CD4-positive, alpha-beta T cell (primary cell): ENCODE data around the gene EMC6. TPM values are rescaled to one million over a fixed set of nuclear protein-coding genes. Genes with fewer than 3 reads are reported as not detected.
"Not testable (repeated sequence)": the region's sequence is repeated elsewhere in the genome, so short reads cannot be mapped to it uniquely, and the experiment has no call there.

Experiments
- ATAC-seq: fragments of 200-7000 bp; cut with Tn5 transposase; one replicate; pipeline ENCODE4 v1.10.0; 2022; ENCODE audit warnings: mild to moderate bottlenecking; ENCODE audit not compliant: poor library complexity
- CTCF ChIA-PET: fragments of 350-600 bp; sonication (Branson Sonifier 250); formaldehyde crosslinking; loops from one replicate; lab custom pipeline; 2021; ENCODE audit warnings: antibody characterized with exemption, inconsistent platforms; lab: Charles Lee
- POLR2A ChIA-PET: fragments of 350-600 bp; sonication (Branson Sonifier 250); formaldehyde crosslinking; loops from one replicate; lab custom pipeline; 2021; ENCODE audit warnings: antibody characterized with exemption, inconsistent platforms; lab: Charles Lee
- DNase-seq, 14 experiments: peaks; one replicate each; pipeline ENCODE4 v3.0.0-alpha.2; 2013 to 2020; ENCODE audit warnings: mixed read lengths in 2 of 14
- H3K27ac ChIP-seq, 2 donors: one replicate each; pipeline versions ENCODE4 v1.5.1 to v1.7.0; 2013; ENCODE audit warnings: low read length in 2 of 2, low read depth in 1 of 2, mild to moderate bottlenecking in 1 of 2
- H3K27me3 ChIP-seq, 2 experiments: 1 replicate in 1 of 2; 2 replicates in 1 of 2; pipeline versions ENCODE4 v1.6.1 to v1.7.0; 2013; ENCODE audit warnings: low read length in 2 of 2, control low read depth in 1 of 2, mild to moderate bottlenecking in 1 of 2, moderate library complexity in 1 of 2; ENCODE audit not compliant: insufficient read depth in 2 of 2, control insufficient read depth in 1 of 2
- H3K36me3 ChIP-seq: one replicate; pipeline ENCODE4 v1.6.1; 2013; ENCODE audit warnings: low read length, control low read depth; ENCODE audit not compliant: insufficient read depth
- H3K4me1 ChIP-seq: one replicate; pipeline ENCODE4 v1.6.1; 2013; ENCODE audit warnings: low read length, control low read depth; ENCODE audit not compliant: insufficient read depth
- H3K4me3 ChIP-seq: one replicate; pipeline ENCODE4 v1.5.1; 2013; ENCODE audit warnings: mild to moderate bottlenecking, low read length, moderate library complexity
- H3K9me3 ChIP-seq, 2 experiments: 1 replicate in 1 of 2; 2 replicates in 1 of 2; pipeline versions ENCODE4 v1.6.1 to v1.7.0; 2013; ENCODE audit warnings: low read length in 2 of 2, mild to moderate bottlenecking in 2 of 2, control low read depth in 1 of 2, moderate library complexity in 1 of 2; ENCODE audit not compliant: control insufficient read depth in 1 of 2, insufficient read depth in 1 of 2
- H3K27ac Mint-ChIP-seq: one replicate; pipeline ENCODE4 v1.8.0; 2020; ENCODE audit warnings: mixed read lengths
- H3K27me3 Mint-ChIP-seq: one replicate; pipeline ENCODE4 v1.8.0; 2021; ENCODE audit warnings: mixed read lengths
- H3K36me3 Mint-ChIP-seq: one replicate; pipeline ENCODE4 v1.8.0; 2021; ENCODE audit warnings: low read depth, mixed read lengths
- H3K4me1 Mint-ChIP-seq: one replicate; pipeline ENCODE4 v1.8.0; 2021; ENCODE audit warnings: low read depth, mixed read lengths
- H3K4me3 Mint-ChIP-seq: one replicate; pipeline ENCODE4 v1.8.0; 2020; ENCODE audit warnings: mild to moderate bottlenecking, mixed read lengths
- H3K9me3 Mint-ChIP-seq: one replicate; pipeline ENCODE4 v1.8.0; 2020; ENCODE audit warnings: mixed read lengths
- CTCF ChIP-seq: fragments of 200-600 bp; IDR thresholded peaks from one replicate; pipeline ENCODE4 v1.8.0; 2022; ENCODE audit warnings: antibody characterized with exemption, mild to moderate bottlenecking
- intact Hi-C, 2 experiments: fragments of 100-400 bp; cut with DNase I in 1 of 2; cut with micrococcal nuclease in 1 of 2; formaldehyde crosslinking; loops; one replicate each; pipeline versions ENCODE4 v1.15.1 to v1.9.0; 2023 to 2025; cut with DNase I, micrococcal nuclease
- total RNA-seq, 174 experiments: library from RNA in 2 of 174; stranded (reverse) in 2 of 174; gene quantifications; one replicate each; pipeline ENCODE4 v1.2.3 and lab custom pipeline; 2021 to 2026

The EMC6 gene
- total RNA-seq, 2 experiments from 2014 or later = 28.8 to 29.6 TPM

- Histone ChIP-seq H3K27ac (no peak overlapping the region), H3K27me3 (no peaks in the 10 kb centered on the region), H3K4me1 (peaks cover 31% of the 10 kb centered on the region), H3K4me3 (no peak overlapping the region), H3K36me3 (no peaks in the 10 kb centered on the region), H3K9me3 (no peaks in the 10 kb centered on the region)
- ATAC-seq = no peak
- no peak for DNase-seq
- Mint-ChIP-seq H3K27me3 (no peaks in the 10 kb centered on the region), H3K27ac (no peak overlapping the region), H3K9me3 (no peaks in the 10 kb centered on the region), H3K36me3 (no peaks in the 10 kb centered on the region), H3K4me3 (peak overlapping the region; percentile 76), H3K4me1 (peaks cover 33% of the 10 kb centered on the region)
- intact Hi-C loops = no loop called here
- CTCF ChIA-PET = no interaction called here
- TF ChIP-seq CTCF = no peak
- POLR2A ChIA-PET = no interaction called here
Measured at GRCh38 chr17:3698139-3698538, 29.5 kb downstream of the EMC6 start.

GRCh38 chr17:3699951-3700350 is 31.3 kb downstream of the EMC6 start:
- intact Hi-C loops = no loop called here
- Mint-ChIP-seq H3K36me3 (no peaks in the 10 kb centered on the region), H3K27ac (no peak overlapping the region), H3K9me3 (no peaks in the 10 kb centered on the region), H3K4me1 (peaks cover 18% of the 10 kb centered on the region), H3K27me3 (no peaks in the 10 kb centered on the region), H3K4me3 (no peak overlapping the region)
- no peak for DNase-seq
- ChIA-PET POLR2A (interaction anchor here (0.7 kb wide), 1 partner anchor 1610 kb away, joined by 3 read pairs; no protein-coding TSS in a partner anchor), CTCF (no interaction called here)
- ATAC-seq = no peak
- no peaks in the 10 kb centered on the region for H3K27me3 ChIP-seq
- H3K4me3 ChIP-seq = no peak overlapping the region
- no peak overlapping the region for H3K27ac ChIP-seq
- TF ChIP-seq CTCF = no peak
- H3K36me3 ChIP-seq = no peaks in the 10 kb centered on the region
- no peaks in the 10 kb centered on the region for H3K9me3 ChIP-seq
- H3K4me1 ChIP-seq = peaks cover 13% of the 10 kb centered on the region

GRCh38 chr17:3702041-3702539 is 33.5 kb downstream of the EMC6 start:
- H3K4me3 Mint-ChIP-seq, H3K27me3 Mint-ChIP-seq, H3K36me3 ChIP-seq, H3K4me1 Mint-ChIP-seq, H3K4me3 ChIP-seq, H3K36me3 Mint-ChIP-seq, H3K27ac ChIP-seq, H3K4me1 ChIP-seq, H3K9me3 ChIP-seq, H3K9me3 Mint-ChIP-seq, H3K27me3 ChIP-seq, intact Hi-C loops, POLR2A ChIA-PET, ATAC-seq, DNase-seq, H3K27ac Mint-ChIP-seq: not testable (repeated sequence)
- CTCF ChIA-PET = interaction anchor here (0.5 to 0.6 kb wide), 2 partner anchors 35 to 150 kb away, joined by 3 to 4 read pairs; no protein-coding TSS in a partner anchor
